ENCODE data around the gene PLXDC2. TPM values are rescaled to one million over a fixed set of nuclear protein-coding genes. Genes with fewer than 3 reads are reported as not detected.

The PLXDC2 gene
- polyA plus RNA-seq, 10 donors: 33.0 to 46.3 (median 38.7) TPM

DNA sequence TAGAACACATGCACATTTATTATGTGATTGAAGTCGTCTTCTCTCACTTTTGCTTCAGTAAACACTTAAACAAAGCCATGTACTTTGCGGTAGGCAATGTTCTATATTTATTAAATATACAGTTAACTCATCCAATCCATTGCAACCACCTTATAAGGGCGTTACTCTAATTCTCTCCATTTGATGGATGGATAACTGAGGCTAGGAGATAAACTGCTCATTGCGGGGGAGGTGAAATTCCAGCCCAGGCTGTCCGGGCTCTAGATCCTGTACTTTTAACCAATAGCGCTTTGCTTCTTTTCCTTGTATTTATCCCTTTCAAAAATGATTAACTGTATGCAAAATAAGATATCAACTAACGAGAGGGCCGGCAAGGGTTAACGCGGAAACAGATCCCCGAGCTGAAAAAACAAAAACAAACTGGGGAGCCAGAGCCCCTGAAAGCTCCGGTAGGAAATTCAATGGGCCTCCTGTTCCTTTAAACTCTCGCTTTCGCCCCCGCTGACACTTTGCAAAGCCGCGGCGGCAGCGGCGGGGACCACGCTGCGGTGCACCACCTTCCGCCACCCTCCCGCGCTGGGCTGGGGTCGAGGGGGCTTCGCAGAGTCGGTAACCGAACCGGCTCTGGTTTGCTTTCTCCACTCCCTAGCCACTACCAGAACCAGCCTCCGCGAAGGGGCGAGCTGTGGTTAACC is 1.0 kb upstream of the PLXDC2 start:
- DNase-seq: peak in 1 of 3 donors; percentile 59

- DNase-seq: peak; percentile 69 to 96 (median 88)
Measured at GRCh38 chr10:19815731-19816410, 361 bp upstream of the PLXDC2 start.

- peak in 2 of 3 donors; percentile 57 to 82 for DNase-seq
Measured at GRCh38 chr10:19817231-19817933, 1.1 kb downstream of the PLXDC2 start.

GRCh38 chr10:19818876-19819275 is 2.6 kb downstream of the PLXDC2 start:
- DNase-seq: peak in 1 of 3 donors; percentile 69

- peak; percentile 84 to 93 (median 86) for DNase-seq
Measured at GRCh38 chr10:19819419-19820033, 3.3 kb downstream of the PLXDC2 start.

DNA sequence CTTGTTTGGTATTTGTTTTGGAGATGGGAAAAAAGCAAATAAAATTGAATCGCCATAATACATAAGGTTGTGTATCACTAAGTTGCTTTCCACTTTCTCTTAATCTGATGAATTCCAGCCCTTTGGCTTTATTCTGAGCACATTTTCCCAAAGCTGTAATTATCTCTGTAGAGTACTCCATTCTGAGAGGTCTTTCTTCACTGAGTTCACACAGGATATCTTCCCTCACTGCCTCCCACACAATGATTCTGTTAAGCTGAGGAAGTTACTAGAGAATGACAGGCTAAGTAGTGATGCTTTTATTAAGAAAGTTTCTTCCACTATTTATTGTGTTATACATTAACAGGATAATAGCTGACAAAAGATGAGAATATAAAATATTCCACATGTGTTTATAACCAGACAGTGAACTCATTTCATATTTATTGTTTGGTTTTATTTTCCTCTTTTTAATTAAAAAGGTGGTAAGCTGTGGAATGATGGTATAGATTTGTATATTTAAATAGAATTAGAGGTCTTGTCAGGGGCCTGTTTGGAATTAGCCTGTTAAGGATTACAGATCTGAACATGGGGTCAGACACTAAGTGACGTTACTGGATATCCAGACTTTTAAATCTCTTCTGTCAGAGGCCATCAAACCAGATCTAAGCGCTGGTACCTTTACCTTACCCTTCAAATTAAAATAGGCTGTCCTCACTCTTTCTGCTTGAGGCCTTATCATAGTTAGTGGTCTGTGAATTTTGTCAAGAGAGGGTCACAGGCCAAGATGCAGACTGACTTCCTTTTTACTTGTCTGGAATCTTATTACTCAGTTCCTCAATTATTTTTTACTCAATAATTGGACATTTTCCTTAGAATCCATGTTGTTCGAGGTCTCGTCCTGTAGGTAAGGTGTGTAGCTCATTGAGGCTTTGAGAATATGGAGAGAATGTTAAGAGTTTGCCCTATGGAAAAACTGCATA is 8.4 kb downstream of the PLXDC2 start:
- DNase-seq: peak; percentile 54 to 77 (median 59)

GRCh38 chr10:19825700-19826099 is 9.5 kb downstream of the PLXDC2 start:
- no peak for DNase-seq

DNA sequence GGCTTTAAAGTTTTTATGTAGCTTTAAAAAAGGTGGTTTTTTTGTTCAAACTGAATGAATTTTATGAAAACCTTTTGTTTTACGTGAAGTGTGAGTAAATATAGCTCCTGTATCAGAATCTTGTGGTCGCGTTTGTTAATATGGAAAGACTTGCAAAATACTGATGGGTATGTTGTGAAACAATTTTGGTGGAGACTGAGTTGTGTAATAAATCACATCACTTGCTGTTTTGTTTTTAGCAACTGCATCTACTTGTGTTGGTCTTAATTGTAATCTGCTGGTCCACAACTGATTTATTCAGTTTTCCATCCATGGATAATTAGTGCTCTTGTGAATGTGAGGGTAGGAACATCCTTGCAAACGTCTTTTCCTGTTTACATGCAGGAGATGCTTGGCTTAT is 10.5 kb downstream of the PLXDC2 start:
- no peak for DNase-seq

GRCh38 chr10:19828278-19829049 is 12.2 kb downstream of the PLXDC2 start:
- peak in 2 of 3 donors; percentile 52 to 81 for DNase-seq

DNA sequence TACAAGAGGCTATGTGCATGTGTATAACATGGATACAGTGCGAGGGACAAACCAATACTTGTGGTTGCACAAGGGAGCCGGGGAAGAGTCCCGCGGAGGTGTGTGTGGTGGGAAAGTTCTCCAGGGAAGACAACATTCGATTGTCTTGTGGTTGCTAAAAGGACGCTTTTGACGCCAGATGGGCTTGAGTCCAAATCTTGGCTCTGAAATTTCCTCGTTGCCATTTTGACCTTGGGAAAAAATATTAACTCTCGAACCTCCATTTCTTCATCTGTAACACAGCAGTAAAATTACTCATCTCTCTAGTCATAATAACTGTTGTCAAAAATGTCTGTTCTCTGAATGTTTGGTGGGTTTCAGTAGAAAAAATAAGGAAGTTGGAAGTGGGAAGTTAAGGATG is 16.5 kb downstream of the PLXDC2 start:
- no peak for DNase-seq

DNA sequence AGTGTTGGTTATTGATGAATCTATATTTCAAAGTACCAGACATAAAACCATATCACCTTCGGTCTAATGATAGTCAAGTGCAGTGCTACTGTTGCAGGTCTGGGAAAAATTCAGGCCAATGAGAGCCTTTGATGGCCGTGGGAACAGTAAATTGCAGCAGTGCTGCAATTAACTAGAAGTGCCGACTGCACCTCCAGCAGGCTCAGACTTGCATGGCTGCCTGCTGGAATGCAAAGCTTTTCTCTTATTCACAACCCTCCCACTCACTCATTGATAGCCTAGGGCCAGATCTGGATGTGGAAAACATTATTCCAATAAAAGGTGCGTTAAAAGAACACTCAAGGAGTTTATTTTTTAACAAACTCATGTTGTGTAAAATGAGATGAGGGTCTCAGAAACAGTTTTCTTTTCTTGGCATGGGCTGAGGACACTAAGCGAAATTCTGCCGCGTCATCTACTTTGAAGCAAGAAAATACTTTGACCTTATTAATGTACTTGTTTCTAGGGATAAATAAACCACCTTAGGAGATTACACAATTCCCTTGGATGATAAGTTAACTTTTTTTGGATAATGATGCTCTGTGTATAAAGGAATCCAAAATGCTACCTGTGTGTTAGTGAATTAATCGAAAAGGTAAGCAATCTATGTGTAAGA is 17.1 kb downstream of the PLXDC2 start:
- no peak for DNase-seq

- DNase-seq: no peak
Measured at GRCh38 chr10:19835952-19836351, 19.7 kb downstream of the PLXDC2 start.

DNA sequence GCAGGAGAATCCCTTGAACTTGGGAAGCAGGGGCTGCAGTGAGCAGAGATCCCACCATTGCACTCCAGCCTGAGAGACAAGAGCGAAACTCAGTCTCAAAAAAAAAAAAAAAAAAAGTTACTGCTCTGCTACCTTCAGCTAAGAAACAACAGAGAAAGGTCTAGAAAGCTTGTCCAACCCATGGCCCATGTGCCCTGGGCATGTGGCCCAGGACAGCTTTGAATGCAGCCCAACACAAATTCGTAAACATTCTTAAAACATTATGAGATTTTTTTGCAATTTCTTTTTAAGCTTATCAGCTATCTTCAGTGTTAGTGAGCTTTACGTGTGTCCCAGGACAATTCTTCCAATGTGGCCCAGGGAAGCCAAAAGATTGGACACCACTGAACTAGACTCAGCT is 22.9 kb downstream of the PLXDC2 start:
- no peak for DNase-seq

GRCh38 chr10:19839552-19839951 is 23.3 kb downstream of the PLXDC2 start:
- no peak for DNase-seq

GRCh38 chr10:19840776-19841175 is 24.5 kb downstream of the PLXDC2 start:
- DNase-seq: no peak

GRCh38 chr10:19843487-19843886 is 27.3 kb downstream of the PLXDC2 start:
- DNase-seq: no peak

GRCh38 chr10:19845503-19846368 is 29.5 kb downstream of the PLXDC2 start:
- DNase-seq: peak in 2 of 3 donors; percentile 46 to 59

GRCh38 chr10:19847321-19847720 is 31.1 kb downstream of the PLXDC2 start:
- DNase-seq: peak in 1 of 3 donors; percentile 60
